ENCODE measurements around the gene MSLN. TPM values are rescaled to one million over a fixed set of nuclear protein-coding genes. Genes with fewer than 3 reads are reported as not detected.
A peak's percentile ranks its signal among the peaks of the same experiment; 100 is the strongest.

MSLN gene
- total and polyA plus RNA-seq, 2 of the 13 experiments (the other 11 are each of a cell fraction or from before 2014, with no cell fraction given), result 2.0 to 2.3 TPM

- peak; percentile 76; the same call in 1 of the 2 replicates for TF ChIP-seq ZNF446 (CRISPR knock-in tag; IDR thresholded peaks at IDR 0.05)
- TF ChIP-seq NRL (CRISPR knock-in tag; IDR thresholded peaks at IDR 0.05; ENCODE audit: borderline replicate concordance), result peak; percentile 74; the same call in 1 of the 2 replicates
- no peak for TF ChIP-seq ZNF468 (CRISPR knock-in tag; IDR thresholded peaks at IDR 0.05)
- no peak for TF ChIP-seq STAT6 (CRISPR knock-in tag; IDR thresholded peaks at IDR 0.05; ENCODE audit: borderline replicate concordance)
- TF ChIP-seq JUN (CRISPR knock-in tag; IDR thresholded peaks at IDR 0.05), result peak; percentile 33; the same call in 1 of the 2 replicates
- TF ChIP-seq KDM3A (CRISPR knock-in tag; IDR thresholded peaks at IDR 0.05; ENCODE audit: low read depth), result no peak
- TF ChIP-seq ZNF615 (CRISPR knock-in tag; IDR thresholded peaks at IDR 0.05; ENCODE audit: borderline replicate concordance), result no peak
- peak; percentile 62; the same call in 1 of the 2 replicates for TF ChIP-seq ZNF234 (CRISPR knock-in tag; conservative IDR thresholded peaks at IDR 0.05)
- 0 out of 2 replicates have a peak, but pooled peaks have one; percentile 22 for TF ChIP-seq ZNF629 (CRISPR knock-in tag; conservative IDR thresholded peaks at IDR 0.05)
- peak; percentile 74 for TF ChIP-seq ZNF639 (CRISPR knock-in tag; conservative IDR thresholded peaks at IDR 0.05)
- no peak; the same call in 1 of the 2 replicates for TF ChIP-seq JDP2 (CRISPR knock-in tag; IDR thresholded peaks at IDR 0.05; ENCODE audit: borderline replicate concordance)
- peak; percentile 34; the same call in 1 of the 2 replicates for TF ChIP-seq ZNF337 (CRISPR knock-in tag; IDR thresholded peaks at IDR 0.05; ENCODE audit: borderline replicate concordance, low read depth)
- no peak for TF ChIP-seq SP140L (CRISPR knock-in tag; IDR thresholded peaks at IDR 0.05; ENCODE audit: borderline replicate concordance)
- TF ChIP-seq PBX3 (CRISPR knock-in tag; IDR thresholded peaks at IDR 0.05; ENCODE audit: borderline replicate concordance), result no peak
- no peak for TF ChIP-seq DPF2 (CRISPR knock-in tag; IDR thresholded peaks at IDR 0.05; ENCODE audit: borderline replicate concordance, low read depth)
- peak; percentile 60; the same call in 1 of the 2 replicates for TF ChIP-seq SNAI1 (CRISPR knock-in tag; IDR thresholded peaks at IDR 0.05; ENCODE audit: borderline replicate concordance)
- peak; percentile 76; the same call in 1 of the 2 replicates for TF ChIP-seq ZNF747 (CRISPR knock-in tag; IDR thresholded peaks at IDR 0.05; ENCODE audit: borderline replicate concordance)
- no peak for TF ChIP-seq ATF1 (CRISPR knock-in tag; IDR thresholded peaks at IDR 0.05)
- peak; percentile 54; the same call in 1 of the 2 replicates for TF ChIP-seq ZNF558 (CRISPR knock-in tag; IDR thresholded peaks at IDR 0.05; ENCODE audit: borderline replicate concordance)
- TF ChIP-seq HNRNPL (IDR thresholded peaks at IDR 0.05; ENCODE audit: low read depth, low read length), result no peak
- TF ChIP-seq ZNF432 (CRISPR knock-in tag; IDR thresholded peaks at IDR 0.05; ENCODE audit: borderline replicate concordance), result no peak
- TF ChIP-seq MZF1 (CRISPR knock-in tag; IDR thresholded peaks at IDR 0.05; ENCODE audit: borderline replicate concordance), result no peak
- no peak for TF ChIP-seq ZNF335 (CRISPR knock-in tag; IDR thresholded peaks at IDR 0.05)
- no peak; the same call in 1 of the 2 replicates for TF ChIP-seq SIX4 (CRISPR knock-in tag; IDR thresholded peaks at IDR 0.05)
- TF ChIP-seq HNRNPK (IDR thresholded peaks at IDR 0.05; ENCODE audit: low read depth, low read length, poor library complexity, severe bottlenecking), result no peak
Measured at GRCh38 chr16:720990-721764, 39.4 kb upstream of the MSLN start, which contains the start of gene ANTKMT (continued).

Data from HepG2 (cell line).